PC-9 (cell line): ENCODE data around the gene ANP32A. TPM values are rescaled to one million over a fixed set of nuclear protein-coding genes. Genes with fewer than 3 reads are reported as not detected.

Source experiments
- BruUV-seq: library from RNA; stranded (reverse); fragments of 400-500 nt; replicated peaks from 2 replicates; lab custom pipeline; 2021; lab: Mats Ljungman, UMichigan
- CTCF ChIA-PET: fragments of 300-600 bp; sonication (Branson Sonifier 250); formaldehyde crosslinking; loops from one replicate; lab custom pipeline; 2022; ENCODE audit warnings: antibody characterized with exemption; lab: Charles Lee
- POLR2A ChIA-PET: fragments of 300-600 bp; sonication (Branson Sonifier 250); formaldehyde crosslinking; loops from one replicate; lab custom pipeline; 2022; ENCODE audit warnings: antibody characterized with exemption; ENCODE audit not compliant: unreplicated experiment; lab: Charles Lee
- DNase-seq, 2 experiments: peaks; one replicate each; pipeline versions ENCODE4 v3.0.0 to v3.0.0-alpha.2; 2015 to 2022; ENCODE audit warnings: mixed read lengths in 1 of 2
- H2AFZ ChIP-seq: fragments of 200-600 bp; sonication (generic); 2 replicates; pipeline ENCODE4 v1.8.1; 2017; ENCODE audit warnings: antibody characterized with exemption
- H3F3A ChIP-seq: fragments of 200-600 bp; sonication (generic); 2 replicates; pipeline ENCODE4 v1.8.1; 2017; ENCODE audit warnings: antibody characterized with exemption, mild to moderate bottlenecking, low read depth; ENCODE audit not compliant: insufficient read depth
- H3K27ac ChIP-seq: fragments of 200-600 bp; sonication (generic); 2 replicates; pipeline ENCODE4 v1.6.1; 2016; ENCODE audit warnings: mixed run types
- H3K27me3 ChIP-seq: fragments of 200-600 bp; sonication (generic); 2 replicates; pipeline ENCODE4 v1.6.1; 2016; ENCODE audit warnings: low read depth, mixed run types; ENCODE audit not compliant: insufficient read depth
- H3K36me3 ChIP-seq: fragments of 200-600 bp; sonication (generic); 2 replicates; pipeline ENCODE4 v1.6.1; 2016; ENCODE audit warnings: low read depth, mixed run types
- H3K4me1 ChIP-seq: fragments of 200-600 bp; sonication (generic); replicated peaks from 2 replicates; pipeline ENCODE4 v1.6.1; 2016; ENCODE audit warnings: mixed run types; ENCODE audit not compliant: insufficient read depth
- H3K4me2 ChIP-seq: fragments of 200-600 bp; sonication (generic); 2 replicates; pipeline ENCODE4 v1.6.1; 2017; ENCODE audit warnings: mixed run types
- H3K4me3 ChIP-seq: fragments of 200-600 bp; sonication (generic); 2 replicates; pipeline ENCODE4 v1.6.1; 2016; ENCODE audit warnings: mixed run types
- H3K79me2 ChIP-seq: fragments of 200-600 bp; sonication (generic); 2 replicates; pipeline ENCODE4 v1.6.1; 2017; ENCODE audit warnings: low read depth, mixed run types
- H3K9me2 ChIP-seq: fragments of 200-600 bp; sonication (generic); 2 replicates; pipeline ENCODE4 v1.8.1; 2017; ENCODE audit warnings: mild to moderate bottlenecking; ENCODE audit not compliant: insufficient read depth
- H3K9me3 ChIP-seq: fragments of 200-600 bp; sonication (generic); 2 replicates; pipeline ENCODE4 v1.8.1; 2016; ENCODE audit warnings: low read depth; ENCODE audit not compliant: insufficient read depth
- H4K20me1 ChIP-seq: fragments of 200-600 bp; sonication (generic); 2 replicates; pipeline ENCODE4 v1.8.1; 2017; ENCODE audit not compliant: insufficient read depth
- EZH2 ChIP-seq: fragments of 200-600 bp; sonication (generic); IDR thresholded peaks from 2 replicates; pipeline ENCODE4 v1.8.0; 2017; ENCODE audit warnings: antibody characterized with exemption, low read depth
- intact Hi-C: fragments of 100-400 bp; cut with micrococcal nuclease; formaldehyde crosslinking; loops from one replicate; pipeline ENCODE4 v1.10.0; 2022; ENCODE audit not compliant: unreplicated experiment
- total RNA-seq: library from RNA; stranded (reverse); gene quantifications from 2 replicates; pipeline ENCODE4 v1.2.3, GENCODE V29; 2021
- TF ChIP-seq, protein P1 (sequence below): fragments of 200-600 bp; sonication (generic); conservative IDR thresholded peaks from 2 replicates; pipeline ENCODE4 v1.6.1; 2017; ENCODE audit warnings: mixed run types, antibody characterized with exemption, mild to moderate bottlenecking, moderate library complexity

ANP32A gene
- total RNA-seq, 1 experiment from 2014 or later: 182 TPM

DNA sequence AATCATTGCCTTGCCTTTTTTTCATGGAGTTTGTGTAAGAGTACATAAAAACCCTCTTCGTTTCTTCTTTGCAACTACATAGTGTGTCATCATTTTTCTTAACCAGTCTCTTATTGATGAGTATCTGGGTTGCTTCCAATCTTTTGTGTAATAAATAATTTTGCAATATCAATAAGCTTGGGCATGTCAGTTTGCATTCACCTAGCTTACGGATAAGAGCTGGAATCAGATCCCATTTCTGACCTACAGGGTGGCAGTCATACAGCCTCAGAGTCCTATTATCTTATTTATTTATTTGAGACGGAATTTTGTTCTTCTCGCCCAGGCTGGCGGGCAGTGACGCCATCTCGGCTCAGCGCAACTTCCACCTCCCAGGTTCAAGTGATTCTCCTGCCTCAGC lies 18.3 kb downstream of the ANP32A start:
- peaks cover 48% of the 10 kb centered on the region for H4K20me1 ChIP-seq
- no TSS peak for BruUV-seq
- H3K9me2 ChIP-seq: no peaks in the 10 kb centered on the region

DNA sequence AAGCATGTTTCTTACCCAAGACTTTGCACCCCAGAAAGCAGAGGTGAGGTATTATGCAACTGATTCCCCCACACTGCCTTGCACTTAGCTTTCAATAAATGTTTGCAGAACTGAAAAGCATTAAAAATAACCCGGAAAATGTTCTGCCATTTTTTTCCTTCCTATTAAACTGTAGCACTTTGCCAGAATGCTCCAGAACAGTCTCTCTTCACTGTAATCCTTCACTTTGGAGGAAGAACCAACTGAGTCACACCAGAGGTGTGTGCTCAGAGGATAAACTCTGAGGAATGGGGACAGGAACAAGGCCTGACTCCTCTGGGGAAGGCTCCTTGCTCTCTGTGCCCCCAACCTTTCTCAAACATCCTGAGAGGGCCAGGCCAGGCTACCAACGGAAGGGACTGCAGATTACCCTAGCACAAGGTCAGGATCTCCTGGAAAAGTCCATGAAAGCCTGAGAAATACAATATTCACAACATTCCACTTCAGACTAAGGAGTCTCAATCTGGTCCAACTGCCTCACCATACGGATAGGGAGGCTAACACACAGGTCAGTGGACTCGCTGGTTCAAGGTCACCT lies 19.0 kb downstream of the ANP32A start:
- Histone ChIP-seq H3K9me2 (no peaks in the 10 kb centered on the region), H3K4me1 (no peaks in the 10 kb centered on the region), H3K27me3 (no peaks in the 10 kb centered on the region), H3K36me3 (no peaks in the 10 kb centered on the region), H3K79me2 (peaks cover 93% of the 10 kb centered on the region), H3K9me3 (no peaks in the 10 kb centered on the region), H3F3A (no peaks in the 10 kb centered on the region), H4K20me1 (peaks cover 42% of the 10 kb centered on the region), H3K27ac (no peak overlapping the region), H3K4me2 (no peak overlapping the region), H3K4me3 (no peak overlapping the region), H2AFZ (no peak overlapping the region)
- ChIA-PET CTCF (no interaction called here), POLR2A (interaction anchor here (0.6 kb wide), 1 partner anchor 417 kb away, joined by 5 read pairs; no protein-coding TSS in a partner anchor)
- DNase-seq: no peak
- TF ChIP-seq, protein P1, sequence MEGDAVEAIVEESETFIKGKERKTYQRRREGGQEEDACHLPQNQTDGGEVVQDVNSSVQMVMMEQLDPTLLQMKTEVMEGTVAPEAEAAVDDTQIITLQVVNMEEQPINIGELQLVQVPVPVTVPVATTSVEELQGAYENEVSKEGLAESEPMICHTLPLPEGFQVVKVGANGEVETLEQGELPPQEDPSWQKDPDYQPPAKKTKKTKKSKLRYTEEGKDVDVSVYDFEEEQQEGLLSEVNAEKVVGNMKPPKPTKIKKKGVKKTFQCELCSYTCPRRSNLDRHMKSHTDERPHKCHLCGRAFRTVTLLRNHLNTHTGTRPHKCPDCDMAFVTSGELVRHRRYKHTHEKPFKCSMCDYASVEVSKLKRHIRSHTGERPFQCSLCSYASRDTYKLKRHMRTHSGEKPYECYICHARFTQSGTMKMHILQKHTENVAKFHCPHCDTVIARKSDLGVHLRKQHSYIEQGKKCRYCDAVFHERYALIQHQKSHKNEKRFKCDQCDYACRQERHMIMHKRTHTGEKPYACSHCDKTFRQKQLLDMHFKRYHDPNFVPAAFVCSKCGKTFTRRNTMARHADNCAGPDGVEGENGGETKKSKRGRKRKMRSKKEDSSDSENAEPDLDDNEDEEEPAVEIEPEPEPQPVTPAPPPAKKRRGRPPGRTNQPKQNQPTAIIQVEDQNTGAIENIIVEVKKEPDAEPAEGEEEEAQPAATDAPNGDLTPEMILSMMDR: no peak
- TF ChIP-seq EZH2: no peak
- intact Hi-C loops: no loop called here
- no TSS peak for BruUV-seq

More for the DNA sequence above, 18.3 kb downstream of the ANP32A start:
- H3K27ac ChIP-seq: no peak overlapping the region
- POLR2A ChIA-PET: no interaction called here
- no peak for DNase-seq
- no peaks in the 10 kb centered on the region for H3K4me1 ChIP-seq
- no peaks in the 10 kb centered on the region for H3K27me3 ChIP-seq
- H3K79me2 ChIP-seq: peaks cover 91% of the 10 kb centered on the region
- no peaks in the 10 kb centered on the region for H3K36me3 ChIP-seq
- TF ChIP-seq, protein P1: no peak
- TF ChIP-seq EZH2: no peak
- no peaks in the 10 kb centered on the region for H3K9me3 ChIP-seq
- no peak overlapping the region for H3K4me2 ChIP-seq
- no peak overlapping the region for H2AFZ ChIP-seq
- H3K4me3 ChIP-seq: no peak overlapping the region
- intact Hi-C loops: no loop called here
- no peaks in the 10 kb centered on the region for H3F3A ChIP-seq
- CTCF ChIA-PET: no interaction called here

DNA sequence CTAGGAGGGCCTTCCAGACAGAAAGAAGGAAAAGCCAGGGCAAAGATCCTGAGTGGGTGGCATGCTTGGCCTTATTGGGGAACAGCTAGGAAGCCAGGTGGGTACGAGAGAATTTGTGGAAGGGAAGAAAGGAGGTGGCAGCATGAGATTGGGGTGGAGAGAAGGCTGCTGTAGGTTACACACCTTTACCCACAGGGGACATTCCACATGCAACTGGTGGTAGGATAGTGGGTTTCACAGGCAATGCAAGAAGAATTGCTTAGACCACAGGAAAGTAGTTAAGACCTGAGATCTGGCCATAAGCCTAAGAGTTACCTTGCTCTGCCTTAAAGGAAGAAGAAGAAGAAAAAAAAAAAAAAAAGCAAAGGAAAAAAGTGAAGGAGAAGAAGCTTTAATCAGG lies 19.8 kb downstream of the ANP32A start:
- TF ChIP-seq, protein P1: no peak
- no peak for TF ChIP-seq EZH2
- Histone ChIP-seq H3K4me3 (no peak overlapping the region), H3K79me2 (peaks cover 93% of the 10 kb centered on the region), H3F3A (no peaks in the 10 kb centered on the region), H3K36me3 (no peaks in the 10 kb centered on the region), H3K4me2 (no peak overlapping the region), H2AFZ (no peak overlapping the region), H3K27ac (no peak overlapping the region), H3K27me3 (no peaks in the 10 kb centered on the region), H3K9me3 (no peaks in the 10 kb centered on the region), H3K9me2 (no peaks in the 10 kb centered on the region), H4K20me1 (peaks cover 44% of the 10 kb centered on the region), H3K4me1 (no peaks in the 10 kb centered on the region)
- intact Hi-C loops: no loop called here
- no peak for DNase-seq
- BruUV-seq: no TSS peak
- POLR2A ChIA-PET: interaction anchor here (0.6 kb wide), 1 partner anchor 416 kb away, joined by 5 read pairs; no protein-coding TSS in a partner anchor
- CTCF ChIA-PET: interaction anchor here (0.6 kb wide), 1 partner anchor 28 kb away, joined by 6 read pairs; no protein-coding TSS in a partner anchor
